ENCODE results near the gene EME2. TPM values are rescaled to one million over a fixed set of nuclear protein-coding genes. Genes with fewer than 3 reads are reported as not detected.

EME2 gene
- total RNA-seq, 1 experiment from 2014 or later, result 36.3 TPM

DNA sequence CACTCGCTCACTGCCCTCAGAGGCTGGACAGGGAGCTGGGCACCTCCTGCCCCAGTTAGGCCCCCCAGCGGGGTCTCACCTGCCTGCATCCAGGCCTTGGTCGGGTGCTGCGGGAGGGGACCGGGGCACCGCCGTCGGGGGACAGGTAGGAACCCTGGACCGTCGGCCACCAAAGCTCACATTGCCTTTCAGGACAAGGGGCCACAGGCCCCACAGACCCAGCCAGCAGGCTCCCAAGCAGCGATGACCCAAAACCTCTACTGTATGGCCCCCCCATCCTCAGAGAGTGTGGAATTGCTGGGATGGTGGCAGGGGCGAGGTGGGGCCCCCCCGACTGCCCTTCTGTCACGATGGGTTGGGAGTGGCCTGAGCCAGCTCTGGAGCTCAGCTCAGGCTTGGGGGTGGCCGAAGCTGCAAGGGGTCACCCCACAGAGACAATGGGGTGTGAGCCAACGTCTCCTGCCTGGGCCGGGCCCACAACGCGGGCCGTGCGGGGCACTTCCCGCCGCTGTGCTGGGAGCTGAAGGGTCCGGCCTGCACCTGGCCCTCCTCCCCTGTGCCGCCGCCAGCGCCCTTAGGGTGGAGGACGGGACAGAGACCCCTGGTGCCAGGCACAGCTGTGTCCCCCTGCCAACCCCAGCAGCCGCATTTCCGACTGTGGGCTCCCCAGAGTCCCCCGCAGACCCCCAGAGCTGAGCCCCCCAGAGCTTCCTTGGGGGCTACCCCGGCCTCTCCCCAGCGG, 20.4 kb downstream of the EME2 start:
- POLR2A ChIA-PET, result no interaction called here
- Histone ChIP-seq H3K4me3 (replicated peaks in 1 of 2; ENCODE audit: low read depth in 1 of 2, low read length in 2 of 2) (no peak overlapping the region), H4K20me1 (ENCODE audit: insufficient read depth) (no peaks in the 10 kb centered on the region), H3K27ac (ENCODE audit: low read depth, low read length) (no peak overlapping the region), H3K9ac (ENCODE audit: low read length) (no peak overlapping the region), H3K4me1 (ENCODE audit: control insufficient read depth in 1 of 2, insufficient read depth in 2 of 2, low read length in 2 of 2) (no peaks in the 10 kb centered on the region), H3K9me2 (ENCODE audit: insufficient read depth) (no peaks in the 10 kb centered on the region), H3K4me2 (ENCODE audit: low read length) (no peak overlapping the region), H3K79me2 (ENCODE audit: insufficient read depth, low read length) (no peaks in the 10 kb centered on the region), H3K27me3 (ENCODE audit: insufficient read depth, low read length) (no peaks in the 10 kb centered on the region), H3K9me3 (ENCODE audit: control insufficient read depth in 1 of 2, insufficient read depth in 1 of 2, low read depth in 1 of 2, low read length in 2 of 2) (no peaks in the 10 kb centered on the region), H3K36me3 (ENCODE audit: control insufficient read depth in 1 of 2, insufficient read depth in 2 of 2, low read length in 2 of 2) (no peaks in the 10 kb centered on the region; a peak in 1 of 4 replicates), H2AFZ (ENCODE audit: low read depth, low read length, poor library complexity, severe bottlenecking) (no peak overlapping the region)
- RAD21 ChIA-PET (ENCODE audit: low non-redundant PET in 1 of 2, low total read pairs in 2 of 2, uncharacterized antibody in 2 of 2, unreplicated experiment in 2 of 2), result no interaction called here
- intact Hi-C loops (cut with micrococcal nuclease), result no loop called here
- no TSS peak for BruUV-seq (replicated peaks)
- CTCF ChIA-PET, result no interaction called here
- DNase-seq (ENCODE audit: low read depth, low spot score) (no peak), ATAC-seq (no peak)
- TF ChIP-seq EZH2phosphoT487 (IDR thresholded peaks at IDR 0.05; ENCODE audit: borderline replicate concordance) (no peak), EZH2 (IDR thresholded peaks at IDR 0.05) (no peak), JUND (IDR thresholded peaks at IDR 0.05) (no peak), ZNF274 (IDR thresholded peaks at IDR 0.05; ENCODE audit: low read depth, low read length) (no peak), SP1 (IDR thresholded peaks at IDR 0.05; ENCODE audit: low read depth) (no peak), YY1 (IDR thresholded peaks at IDR 0.05; ENCODE audit: extremely low read depth, insufficient replicate concordance, low read depth, low read length) (no peak), POLR2AphosphoS5 (IDR thresholded peaks at IDR 0.05; ENCODE audit: low read depth, low read length) (no peak), CEBPB (IDR thresholded peaks at IDR 0.05; ENCODE audit: low read depth) (no peak), CBX3 (IDR thresholded peaks at IDR 0.05; ENCODE audit: low read depth) (no peak), POLR2A (IDR thresholded peaks at IDR 0.05; ENCODE audit: borderline replicate concordance, extremely low read depth, insufficient read depth, insufficient read length) (no peak), ELF1 (IDR thresholded peaks at IDR 0.05; ENCODE audit: borderline replicate concordance, low read depth) (no peak), EGR1 (IDR thresholded peaks at IDR 0.05; ENCODE audit: low read depth) (no peak), SRF (IDR thresholded peaks at IDR 0.05; ENCODE audit: low read depth) (no peak), TCF7L2 (IDR thresholded peaks at IDR 0.05; ENCODE audit: borderline replicate concordance, extremely low read depth, insufficient read depth, insufficient read length) (no peak), SIN3A (IDR thresholded peaks at IDR 0.05; ENCODE audit: low read depth) (no peak), FOSL1 (IDR thresholded peaks at IDR 0.05; ENCODE audit: low read depth) (no peak)
- TF ChIP-seq, protein P1, sequence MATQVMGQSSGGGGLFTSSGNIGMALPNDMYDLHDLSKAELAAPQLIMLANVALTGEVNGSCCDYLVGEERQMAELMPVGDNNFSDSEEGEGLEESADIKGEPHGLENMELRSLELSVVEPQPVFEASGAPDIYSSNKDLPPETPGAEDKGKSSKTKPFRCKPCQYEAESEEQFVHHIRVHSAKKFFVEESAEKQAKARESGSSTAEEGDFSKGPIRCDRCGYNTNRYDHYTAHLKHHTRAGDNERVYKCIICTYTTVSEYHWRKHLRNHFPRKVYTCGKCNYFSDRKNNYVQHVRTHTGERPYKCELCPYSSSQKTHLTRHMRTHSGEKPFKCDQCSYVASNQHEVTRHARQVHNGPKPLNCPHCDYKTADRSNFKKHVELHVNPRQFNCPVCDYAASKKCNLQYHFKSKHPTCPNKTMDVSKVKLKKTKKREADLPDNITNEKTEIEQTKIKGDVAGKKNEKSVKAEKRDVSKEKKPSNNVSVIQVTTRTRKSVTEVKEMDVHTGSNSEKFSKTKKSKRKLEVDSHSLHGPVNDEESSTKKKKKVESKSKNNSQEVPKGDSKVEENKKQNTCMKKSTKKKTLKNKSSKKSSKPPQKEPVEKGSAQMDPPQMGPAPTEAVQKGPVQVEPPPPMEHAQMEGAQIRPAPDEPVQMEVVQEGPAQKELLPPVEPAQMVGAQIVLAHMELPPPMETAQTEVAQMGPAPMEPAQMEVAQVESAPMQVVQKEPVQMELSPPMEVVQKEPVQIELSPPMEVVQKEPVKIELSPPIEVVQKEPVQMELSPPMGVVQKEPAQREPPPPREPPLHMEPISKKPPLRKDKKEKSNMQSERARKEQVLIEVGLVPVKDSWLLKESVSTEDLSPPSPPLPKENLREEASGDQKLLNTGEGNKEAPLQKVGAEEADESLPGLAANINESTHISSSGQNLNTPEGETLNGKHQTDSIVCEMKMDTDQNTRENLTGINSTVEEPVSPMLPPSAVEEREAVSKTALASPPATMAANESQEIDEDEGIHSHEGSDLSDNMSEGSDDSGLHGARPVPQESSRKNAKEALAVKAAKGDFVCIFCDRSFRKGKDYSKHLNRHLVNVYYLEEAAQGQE (IDR thresholded peaks at IDR 0.05; ENCODE audit: low read depth), result no peak
- TF ChIP-seq, protein P2, sequence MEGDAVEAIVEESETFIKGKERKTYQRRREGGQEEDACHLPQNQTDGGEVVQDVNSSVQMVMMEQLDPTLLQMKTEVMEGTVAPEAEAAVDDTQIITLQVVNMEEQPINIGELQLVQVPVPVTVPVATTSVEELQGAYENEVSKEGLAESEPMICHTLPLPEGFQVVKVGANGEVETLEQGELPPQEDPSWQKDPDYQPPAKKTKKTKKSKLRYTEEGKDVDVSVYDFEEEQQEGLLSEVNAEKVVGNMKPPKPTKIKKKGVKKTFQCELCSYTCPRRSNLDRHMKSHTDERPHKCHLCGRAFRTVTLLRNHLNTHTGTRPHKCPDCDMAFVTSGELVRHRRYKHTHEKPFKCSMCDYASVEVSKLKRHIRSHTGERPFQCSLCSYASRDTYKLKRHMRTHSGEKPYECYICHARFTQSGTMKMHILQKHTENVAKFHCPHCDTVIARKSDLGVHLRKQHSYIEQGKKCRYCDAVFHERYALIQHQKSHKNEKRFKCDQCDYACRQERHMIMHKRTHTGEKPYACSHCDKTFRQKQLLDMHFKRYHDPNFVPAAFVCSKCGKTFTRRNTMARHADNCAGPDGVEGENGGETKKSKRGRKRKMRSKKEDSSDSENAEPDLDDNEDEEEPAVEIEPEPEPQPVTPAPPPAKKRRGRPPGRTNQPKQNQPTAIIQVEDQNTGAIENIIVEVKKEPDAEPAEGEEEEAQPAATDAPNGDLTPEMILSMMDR (IDR thresholded peaks at IDR 0.05 in 2 of 3, conservative IDR thresholded peaks at IDR 0.05 in 1 of 3; ENCODE audit: borderline replicate concordance in 1 of 3, insufficient read depth in 1 of 3, low read depth in 2 of 3, low read length in 2 of 3), result no peak
- TF ChIP-seq, protein P3, sequence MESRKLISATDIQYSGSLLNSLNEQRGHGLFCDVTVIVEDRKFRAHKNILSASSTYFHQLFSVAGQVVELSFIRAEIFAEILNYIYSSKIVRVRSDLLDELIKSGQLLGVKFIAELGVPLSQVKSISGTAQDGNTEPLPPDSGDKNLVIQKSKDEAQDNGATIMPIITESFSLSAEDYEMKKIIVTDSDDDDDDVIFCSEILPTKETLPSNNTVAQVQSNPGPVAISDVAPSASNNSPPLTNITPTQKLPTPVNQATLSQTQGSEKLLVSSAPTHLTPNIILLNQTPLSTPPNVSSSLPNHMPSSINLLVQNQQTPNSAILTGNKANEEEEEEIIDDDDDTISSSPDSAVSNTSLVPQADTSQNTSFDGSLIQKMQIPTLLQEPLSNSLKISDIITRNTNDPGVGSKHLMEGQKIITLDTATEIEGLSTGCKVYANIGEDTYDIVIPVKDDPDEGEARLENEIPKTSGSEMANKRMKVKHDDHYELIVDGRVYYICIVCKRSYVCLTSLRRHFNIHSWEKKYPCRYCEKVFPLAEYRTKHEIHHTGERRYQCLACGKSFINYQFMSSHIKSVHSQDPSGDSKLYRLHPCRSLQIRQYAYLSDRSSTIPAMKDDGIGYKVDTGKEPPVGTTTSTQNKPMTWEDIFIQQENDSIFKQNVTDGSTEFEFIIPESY (IDR thresholded peaks at IDR 0.05; ENCODE audit: extremely low read depth, insufficient replicate concordance, low read length), result no peak
- TF ChIP-seq, protein P4, sequence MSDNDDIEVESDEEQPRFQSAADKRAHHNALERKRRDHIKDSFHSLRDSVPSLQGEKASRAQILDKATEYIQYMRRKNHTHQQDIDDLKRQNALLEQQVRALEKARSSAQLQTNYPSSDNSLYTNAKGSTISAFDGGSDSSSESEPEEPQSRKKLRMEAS (IDR thresholded peaks at IDR 0.05), result no peak
